Tongue (tissue), 2 donors: ENCODE measurements around the gene MYO16. TPM values are rescaled to one million over a fixed set of nuclear protein-coding genes. Genes with fewer than 3 reads are reported as not detected.

ENCODE experiments used
- DNase-seq: peaks from one replicate; pipeline ENCODE4 v3.0.0-alpha.2; 2015
- total RNA-seq: library from RNA; depleted of rRNA; stranded (reverse); fragments of >200 nt; gene quantifications from one replicate; pipeline ENCODE4 v1.2.3, GENCODE V29; 2014

The MYO16 gene
- total RNA-seq, 1 donor from 2014 or later, result 12.2 TPM

- DNase-seq, result no peak
Observed at GRCh38 chr13:109154966-109155761, 525.8 kb downstream of the MYO16 start.

GRCh38 chr13:109156181-109156935 is 526.9 kb downstream of the MYO16 start:
- DNase-seq, result peak; percentile 68

GRCh38 chr13:109157275-109157674 is 527.9 kb downstream of the MYO16 start:
- DNase-seq, result no peak

GRCh38 chr13:109158383-109158782 is 529.0 kb downstream of the MYO16 start:
- DNase-seq, result no peak

GRCh38 chr13:109159650-109160309 is 530.4 kb downstream of the MYO16 start:
- no peak for DNase-seq

- DNase-seq, result no peak
Observed at GRCh38 chr13:109160357-109160756, 530.9 kb downstream of the MYO16 start.

- DNase-seq, result no peak
Observed at GRCh38 chr13:109160887-109161669, 531.7 kb downstream of the MYO16 start.

- DNase-seq, result no peak
Observed at GRCh38 chr13:109162248-109163036, 533.0 kb downstream of the MYO16 start.

- DNase-seq, result no peak
Observed at GRCh38 chr13:109163037-109163379, 533.6 kb downstream of the MYO16 start.

GRCh38 chr13:109165417-109165904 is 536.0 kb downstream of the MYO16 start:
- DNase-seq, result no peak

- peak; percentile 61 for DNase-seq
Observed at GRCh38 chr13:109166804-109167203, 537.4 kb downstream of the MYO16 start.

GRCh38 chr13:109172136-109172535 is 542.7 kb downstream of the MYO16 start:
- DNase-seq, result no peak

- DNase-seq, result no peak
Observed at GRCh38 chr13:109175666-109176065, 546.3 kb downstream of the MYO16 start.

- DNase-seq, result no peak
Observed at GRCh38 chr13:109180905-109181425, 551.6 kb downstream of the MYO16 start.

GRCh38 chr13:109182777-109183465 is 553.5 kb downstream of the MYO16 start:
- no peak for DNase-seq

- no peak for DNase-seq
Observed at GRCh38 chr13:109191413-109191812, 562.0 kb downstream of the MYO16 start.

GRCh38 chr13:109192306-109192705 is 562.9 kb downstream of the MYO16 start:
- DNase-seq, result no peak

GRCh38 chr13:109196948-109197347 is 567.5 kb downstream of the MYO16 start:
- no peak for DNase-seq

- no peak for DNase-seq
Observed at GRCh38 chr13:109198585-109198984, 569.2 kb downstream of the MYO16 start.

GRCh38 chr13:109199280-109199679 is 569.9 kb downstream of the MYO16 start:
- DNase-seq, result no peak
